Stimulated activated CD4-positive, alpha-beta T cell treated with anti-CD3 and anti-CD28 coated beads, Interleukin-2, amount 100 ng/mL, for 4 hours (primary cell): ENCODE results near the gene SKA3.
"Not testable (repeated sequence)": the region's sequence is repeated elsewhere in the genome, so short reads cannot be mapped to it uniquely, and the experiment has no call there.

Experiments used
- DNase-seq: peaks from one replicate; pipeline ENCODE4 v3.0.0-alpha.2; 2020; ENCODE audit warnings: low read depth

The SKA3 gene

DNA sequence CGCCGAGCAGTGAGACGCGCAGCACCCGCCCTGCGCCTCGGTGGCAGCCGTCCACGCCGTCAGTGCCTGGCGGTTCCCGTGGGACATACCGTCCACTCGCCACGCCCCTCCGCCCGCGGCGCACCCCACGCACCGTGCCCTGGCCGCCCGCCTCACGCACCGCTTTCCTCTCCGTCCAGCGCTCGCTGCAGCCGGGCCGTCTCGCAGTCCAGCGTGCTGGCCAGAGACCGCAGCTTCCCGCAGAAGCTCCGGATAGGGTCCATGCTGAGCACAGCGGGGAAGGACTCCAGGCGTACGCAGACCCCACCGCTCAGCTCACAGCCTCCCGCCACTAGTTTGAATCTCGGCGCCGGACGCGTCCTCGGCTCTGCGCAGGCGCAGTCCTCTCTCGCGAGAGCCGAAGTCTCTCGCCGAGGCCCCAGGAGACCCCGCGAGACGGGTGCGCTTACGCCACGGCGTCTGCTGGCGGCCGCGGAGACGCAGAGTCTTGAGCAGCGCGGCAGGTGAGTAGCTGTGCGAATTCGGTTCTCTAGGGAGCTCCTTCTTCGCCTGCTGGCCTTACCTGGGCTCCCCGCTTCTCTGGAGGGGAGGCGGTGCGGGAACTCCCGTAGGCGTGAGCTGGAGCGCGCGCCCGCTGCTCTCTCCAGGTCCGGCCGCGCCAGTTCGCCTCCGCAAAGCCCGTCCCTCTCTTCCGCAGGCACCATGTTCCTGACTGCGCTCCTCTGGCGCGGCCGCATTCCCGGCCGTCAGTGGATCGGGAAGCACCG, at the start of gene SKA3, which contains the start of gene MRPL57:
SKA3 (minus strand) TSS at position 338 of the 767 bp plus-strand sequence; CDS start at position 263, 75 bp downstream.
MRPL57 (plus strand) TSS at position 444 of the 767 bp plus-strand sequence; CDS start at position 703, 259 bp downstream.
- peak; percentile 90 for DNase-seq

DNA sequence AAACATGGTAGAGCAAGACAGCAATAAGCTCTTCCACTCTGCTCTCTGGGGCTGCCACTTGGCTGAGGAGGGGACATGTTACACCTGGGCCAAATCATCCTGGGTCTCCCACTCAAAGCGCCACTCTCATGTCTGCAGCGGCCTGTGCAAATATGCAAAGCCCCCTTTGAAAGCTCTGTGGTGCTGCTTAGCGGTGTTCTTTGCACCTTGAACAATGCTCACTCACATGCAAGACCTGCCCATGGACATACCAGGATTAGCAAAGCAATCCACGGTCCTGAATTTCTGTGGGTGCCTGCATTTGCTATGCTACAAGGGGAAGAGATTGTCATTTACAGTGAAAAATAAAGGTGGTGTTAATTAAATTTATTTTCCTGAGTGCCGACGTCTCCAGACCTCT, 48.7 kb upstream of the SKA3 start:
- DNase-seq, result no peak

- no peak for DNase-seq
Observed at GRCh38 chr13:21221268-21221667, 44.9 kb upstream of the SKA3 start.

GRCh38 chr13:21219716-21220115, 43.4 kb upstream of the SKA3 start:
- DNase-seq, result not testable (repeated sequence)

DNA sequence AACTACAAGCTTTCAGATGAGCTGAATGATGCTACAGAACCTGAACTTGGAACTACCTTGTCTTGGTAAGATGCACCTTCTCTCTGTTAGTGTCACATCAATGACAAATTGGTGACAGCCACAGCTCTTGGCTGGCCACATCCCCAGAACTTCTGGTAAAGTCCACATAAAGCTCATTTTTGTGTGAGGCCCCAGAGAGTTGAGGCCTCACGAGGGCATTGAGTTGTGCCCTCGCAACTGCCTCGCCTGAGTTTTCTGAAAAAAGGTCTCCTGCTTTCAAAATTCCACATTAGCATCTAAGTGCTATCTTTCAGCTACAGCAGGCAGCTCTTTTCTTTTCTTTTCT, 42.7 kb upstream of the SKA3 start:
- no peak for DNase-seq

DNA sequence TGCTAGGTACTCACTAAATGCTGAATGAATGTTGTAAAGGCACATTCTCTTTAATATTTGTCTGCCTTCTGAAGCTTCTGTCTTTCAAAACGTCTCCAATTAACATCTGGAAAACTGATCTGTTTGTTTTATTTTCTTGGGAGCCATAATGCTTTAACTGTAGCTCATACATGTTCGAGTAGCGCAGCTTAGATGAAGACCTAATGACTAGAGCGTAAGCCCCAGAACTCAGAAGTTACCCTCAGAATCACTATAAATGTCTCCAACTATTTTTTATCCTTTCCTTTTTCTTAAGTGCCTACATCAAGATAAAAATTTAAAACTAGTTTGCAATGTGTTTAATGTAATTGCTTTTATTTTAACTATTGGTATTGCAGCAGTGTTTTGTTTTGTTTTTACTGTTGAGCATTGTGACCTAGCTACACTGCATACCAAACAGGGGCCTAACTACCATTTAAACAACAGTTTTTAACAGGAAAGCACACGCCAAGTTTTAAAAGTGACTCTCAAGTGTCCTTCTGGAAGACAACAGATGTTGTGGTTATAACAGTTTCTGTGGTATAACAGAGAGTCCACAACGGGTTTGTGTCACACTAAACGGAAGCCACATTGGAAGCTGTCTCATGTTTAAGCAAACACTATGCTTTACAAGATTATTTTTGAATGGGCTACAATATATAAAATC, 42.1 kb upstream of the SKA3 start:
- DNase-seq, result no peak

- no peak for DNase-seq
Observed at GRCh38 chr13:21216332-21216731, 40.0 kb upstream of the SKA3 start.

- DNase-seq, result not testable (repeated sequence)
Observed at GRCh38 chr13:21215419-21215818, 39.1 kb upstream of the SKA3 start.

GRCh38 chr13:21212138-21212775, 35.9 kb upstream of the SKA3 start:
- DNase-seq, result no peak

- DNase-seq, result no peak
Observed at GRCh38 chr13:21208652-21209154, 32.4 kb upstream of the SKA3 start.

- no peak for DNase-seq
Observed at GRCh38 chr13:21202767-21203531, 26.6 kb upstream of the SKA3 start.

DNA sequence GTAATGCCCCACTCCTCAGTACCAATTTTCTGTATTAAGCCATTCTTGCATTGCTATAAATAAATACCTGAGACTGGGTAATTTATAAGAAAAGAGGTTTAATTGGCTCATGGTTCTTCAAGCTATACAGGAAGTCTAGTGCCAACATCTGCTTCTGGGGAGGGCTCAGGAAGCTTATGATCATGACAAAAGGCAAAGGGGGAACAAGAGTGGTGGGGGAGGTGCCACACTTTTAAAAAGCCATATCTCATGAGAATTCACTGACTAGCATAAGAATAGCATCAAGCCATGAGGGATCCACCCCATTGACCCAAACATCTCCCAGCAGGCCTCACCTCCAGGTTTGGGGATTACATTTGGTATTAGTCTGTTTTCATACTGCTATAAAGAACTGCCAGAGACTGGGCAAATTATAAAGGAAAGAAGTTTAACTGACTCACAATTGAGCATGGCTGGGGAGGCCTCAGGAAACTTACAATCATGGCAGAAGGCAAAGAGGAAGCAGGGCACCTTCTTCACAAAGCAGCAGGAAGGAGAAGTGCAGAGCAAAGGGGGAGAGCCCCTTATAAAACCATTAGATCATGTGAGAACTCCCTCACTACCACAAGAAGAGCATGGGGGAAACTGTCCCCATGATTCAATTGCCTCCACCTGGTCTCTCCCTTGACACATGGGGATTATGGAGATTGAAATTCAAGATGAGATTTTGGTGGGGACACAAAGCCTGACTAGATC, 25.3 kb upstream of the SKA3 start:
- not testable (repeated sequence) for DNase-seq

GRCh38 chr13:21198391-21198790, 22.0 kb upstream of the SKA3 start:
- not testable (repeated sequence) for DNase-seq

DNA sequence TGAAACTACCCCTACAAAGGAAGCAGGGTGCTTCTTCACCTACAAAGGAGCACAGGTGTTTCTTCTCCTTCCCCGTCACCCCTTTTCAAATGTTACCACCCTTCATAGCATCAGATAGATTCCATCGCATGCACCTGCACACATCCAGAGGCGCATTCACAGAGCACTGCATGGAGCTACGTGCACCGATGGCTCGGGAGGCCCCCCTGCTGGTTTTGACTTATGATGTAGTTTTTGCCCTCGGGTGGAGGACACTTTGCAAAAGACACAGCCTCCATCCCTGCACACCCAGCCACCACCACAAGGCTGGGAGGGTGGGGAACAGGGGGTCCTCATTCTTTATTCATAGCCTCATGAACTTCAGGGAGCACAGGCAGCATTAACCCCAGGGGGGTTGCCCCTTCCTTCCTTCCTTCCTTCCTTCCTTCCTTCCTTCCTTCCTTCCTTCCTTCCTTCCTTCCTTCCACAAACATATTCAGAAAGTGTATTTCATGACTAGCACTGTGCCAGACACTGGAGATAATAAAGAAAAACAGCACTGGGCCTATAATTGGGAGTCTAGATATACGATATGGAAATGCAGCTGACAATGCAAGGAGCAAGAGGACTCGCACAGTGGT, 21.4 kb upstream of the SKA3 start:
- DNase-seq, result not testable (repeated sequence)

DNA sequence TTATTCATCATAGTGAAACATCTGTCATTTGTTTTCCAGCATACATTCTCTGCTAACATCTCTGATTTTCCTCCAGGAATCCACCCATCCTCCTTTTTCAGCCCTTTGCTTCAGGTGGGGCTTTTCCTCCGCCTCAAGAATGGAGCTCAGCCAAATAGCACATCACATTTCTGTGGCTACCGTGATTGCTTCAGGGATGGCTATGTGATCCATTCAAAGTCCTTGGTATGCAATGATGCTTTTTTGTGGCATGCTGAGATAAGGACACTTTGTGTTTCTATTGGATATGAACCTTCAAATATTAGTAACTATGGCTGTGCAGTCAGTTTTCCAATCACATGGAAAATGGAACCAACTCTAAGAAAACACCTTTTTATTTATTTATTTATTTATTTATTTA, 18.4 kb upstream of the SKA3 start:
- not testable (repeated sequence) for DNase-seq

DNA sequence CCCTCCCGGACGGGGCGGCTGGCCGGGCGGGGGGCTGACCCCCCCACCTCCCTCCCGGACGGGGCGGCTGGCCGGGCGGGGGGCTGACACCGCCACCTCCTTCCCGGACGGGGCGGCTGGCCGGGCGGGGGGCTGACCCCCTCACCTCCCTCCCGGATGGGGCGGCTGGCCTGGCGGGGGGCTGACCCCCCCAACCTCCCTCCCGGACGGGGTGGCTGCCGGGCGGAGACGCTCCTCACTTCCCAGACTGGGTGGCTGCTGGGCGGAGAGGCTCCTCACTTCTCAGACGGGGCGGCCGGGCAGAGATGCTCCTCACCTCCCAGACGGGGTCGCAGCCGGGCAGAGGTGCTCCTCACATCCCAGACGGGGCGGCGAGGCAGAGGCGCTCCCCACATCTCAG, 10.1 kb upstream of the SKA3 start:
- not testable (repeated sequence) for DNase-seq

DNA sequence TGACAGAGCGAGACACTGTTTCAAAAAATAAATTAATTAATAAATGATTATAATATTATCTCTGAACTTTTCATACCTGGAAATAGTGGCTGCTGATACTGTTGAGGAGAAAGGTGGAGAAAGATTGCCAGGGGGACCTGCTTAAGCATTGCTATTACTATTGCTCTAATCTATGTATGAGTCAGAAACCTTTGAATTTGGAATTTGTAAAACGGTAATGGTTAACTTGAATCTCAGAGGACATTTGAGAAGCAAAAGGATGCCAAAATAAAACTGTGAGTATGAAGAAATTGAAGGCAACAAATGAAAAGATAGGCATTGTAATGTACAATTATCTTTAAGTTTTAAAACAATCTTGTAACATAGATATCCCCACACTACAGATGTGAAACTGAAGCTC, 5.3 kb upstream of the SKA3 start:
- DNase-seq, result no peak

- peak; percentile 21 for DNase-seq
Observed at GRCh38 chr13:21176982-21177284, 581 bp upstream of the SKA3 start.

GRCh38 chr13:21175656-21176214, 617 bp downstream of the SKA3 start:
- no peak for DNase-seq

- DNase-seq, result not testable (repeated sequence)
Observed at GRCh38 chr13:21173767-21174166, 2.6 kb downstream of the SKA3 start.

GRCh38 chr13:21171420-21171819, 4.9 kb downstream of the SKA3 start:
- no peak for DNase-seq
